HG03354 (cell line): ENCODE measurements around the gene MYRIP.
A peak's percentile ranks its signal among the peaks of the same experiment; 100 is the strongest.

Source experiments
- ATAC-seq: cut with Tn5 transposase; IDR thresholded peaks from one replicate; pipeline ENCODE4 v1.9.1; 2021; ENCODE audit warnings: mild to moderate bottlenecking; ENCODE audit not compliant: unreplicated experiment, poor library complexity, severe bottlenecking

MYRIP gene

GRCh38 chr3:40294434-40294833 lies 485.0 kb downstream of the MYRIP start:
- no peak for ATAC-seq

- no peak for ATAC-seq
Measured at GRCh38 chr3:40298075-40298474, 488.7 kb downstream of the MYRIP start.

- no peak for ATAC-seq
Measured at GRCh38 chr3:40299130-40299720, 489.8 kb downstream of the MYRIP start.

GRCh38 chr3:40299721-40300335 lies 490.4 kb downstream of the MYRIP start:
- no peak for ATAC-seq

- no peak for ATAC-seq
Measured at GRCh38 chr3:40302784-40303183, 493.4 kb downstream of the MYRIP start.

GRCh38 chr3:40304352-40304751 lies 494.9 kb downstream of the MYRIP start:
- ATAC-seq: no peak

GRCh38 chr3:40306336-40306735 lies 496.9 kb downstream of the MYRIP start:
- no peak for ATAC-seq

- no peak for ATAC-seq
Measured at GRCh38 chr3:40307176-40307575, 497.8 kb downstream of the MYRIP start.

- no peak for ATAC-seq
Measured at GRCh38 chr3:40308725-40309417, 499.5 kb downstream of the MYRIP start.

- peak; percentile 97 for ATAC-seq
Measured at GRCh38 chr3:40309418-40309924, 500.1 kb downstream of the MYRIP start, which contains the start of gene EIF1B. TSS of gene EIF1B (plus strand) at chr3:40309707. CDS start at chr3:40309942, 235 bp downstream.
